Fibroblast of lung (primary cell): ENCODE data around the gene RNF212. TPM values are rescaled to one million over a fixed set of nuclear protein-coding genes. Genes with fewer than 3 reads are reported as not detected.
A peak's percentile ranks its signal among the peaks of the same experiment; 100 is the strongest.

Experiments used
- DNase-seq, 2 donors: peaks; one replicate each; pipeline versions ENCODE4 v3.0.0 to v3.0.0-alpha.2; 2010; ENCODE audit warnings: low read depth in 2 of 2
- H2AFZ ChIP-seq: 2 replicates; pipeline ENCODE4 v1.5.1; 2012; ENCODE audit warnings: low read length, control low read depth, inconsistent platforms
- H3K27ac ChIP-seq: 2 replicates; pipeline ENCODE4 v1.5.1; 2011; ENCODE audit warnings: low read length, control low read depth; ENCODE audit not compliant: insufficient read depth
- H3K27me3 ChIP-seq: 2 replicates; pipeline ENCODE4 v1.5.1; 2011; ENCODE audit warnings: mild to moderate bottlenecking, low read length; ENCODE audit not compliant: control insufficient read depth, insufficient read depth
- H3K36me3 ChIP-seq: 2 replicates; pipeline ENCODE4 v1.5.1; 2011; ENCODE audit warnings: low read length; ENCODE audit not compliant: control insufficient read depth, insufficient read depth
- H3K4me1 ChIP-seq: 2 replicates; pipeline ENCODE4 v1.5.1; 2011; ENCODE audit warnings: low read length; ENCODE audit not compliant: control insufficient read depth, insufficient read depth; ENCODE audit errors: extremely low read depth
- H3K4me2 ChIP-seq: 2 replicates; pipeline ENCODE4 v1.5.1; 2011; ENCODE audit warnings: low read length, control low read depth; ENCODE audit not compliant: insufficient read depth; ENCODE audit errors: extremely low read depth
- H3K4me3 ChIP-seq, 4 experiments: fragments of 200-600 bp in 1 of 4; sonication (generic) in 1 of 4; replicated peaks in 1 of 4; 2 replicates each; pipeline ENCODE4 v1.5.1; 2011 to 2016; ENCODE audit warnings: low read length in 4 of 4, low read depth in 3 of 4, mild to moderate bottlenecking in 3 of 4, control low read depth in 2 of 4, inconsistent platforms in 1 of 4, mixed read lengths in 1 of 4; ENCODE audit not compliant: insufficient read depth in 1 of 4; ENCODE audit errors: control extremely low read depth in 1 of 4
- H3K79me2 ChIP-seq: 2 replicates; pipeline ENCODE4 v1.5.1; 2012; ENCODE audit warnings: mild to moderate bottlenecking, low read length, inconsistent platforms; ENCODE audit not compliant: control insufficient read depth, insufficient read depth
- H3K9ac ChIP-seq: 2 replicates; pipeline ENCODE4 v1.5.1; 2011; ENCODE audit warnings: mild to moderate bottlenecking, low read length, control low read depth; ENCODE audit not compliant: insufficient read depth
- H3K9me3 ChIP-seq: 2 replicates; pipeline ENCODE4 v1.5.1; 2012; ENCODE audit warnings: low read depth, low read length; ENCODE audit not compliant: control insufficient read depth, insufficient read depth
- H4K20me1 ChIP-seq: 2 replicates; pipeline ENCODE4 v1.5.1; 2011; ENCODE audit warnings: low read length; ENCODE audit not compliant: control insufficient read depth, insufficient read depth; ENCODE audit errors: extremely low read depth
- CTCF ChIP-seq, 2 donors: IDR thresholded peaks in 1 of 2; conservative IDR thresholded peaks in 1 of 2; 1 replicate in 1 of 2; 2 replicates in 1 of 2; pipeline ENCODE4 v1.5.1; 2011 to 2012; ENCODE audit warnings: low read length in 2 of 2, control low read depth in 1 of 2, inconsistent platforms in 1 of 2, low read depth in 1 of 2, mild to moderate bottlenecking in 1 of 2
- EZH2 ChIP-seq: IDR thresholded peaks from 2 replicates; pipeline ENCODE4 v1.5.1; 2012; ENCODE audit warnings: low read length, control low read depth, mild to moderate bottlenecking; ENCODE audit errors: missing control alignments
- polyA plus RNA-seq, 2 donors: library from polyadenylated mRNA; depleted of rRNA in 1 of 2; stranded (reverse) in 1 of 2; unstranded in 1 of 2; fragments of >200 nt; gene quantifications; 2 replicates each; pipeline ENCODE4 v1.2.1, GENCODE V29; 2011 to 2012; ENCODE audit warnings: missing spikeins in 1 of 2
- total RNA-seq: library from RNA; depleted of rRNA; stranded (reverse); fragments of >200 nt; gene quantifications from 2 replicates; pipeline ENCODE4 v1.2.1, GENCODE V29; 2014

RNF212 gene
- total and polyA plus RNA-seq, 2 donors (not counting 1 experiment from before 2014, with no cell fraction given): 0.66 to 1.6 TPM

- Histone ChIP-seq H3K4me3 (no peak overlapping the region), H3K4me2 (no peak overlapping the region), H3K36me3 (no peaks in the 10 kb centered on the region), H4K20me1 (no peaks in the 10 kb centered on the region), H3K9me3 (no peaks in the 10 kb centered on the region), H3K27ac (no peak overlapping the region), H3K4me1 (no peaks in the 10 kb centered on the region), H3K79me2 (no peaks in the 10 kb centered on the region), H3K9ac (no peak overlapping the region), H2AFZ (no peak overlapping the region), H3K27me3 (peaks cover 2% of the 10 kb centered on the region)
- no peak for TF ChIP-seq CTCF (conservative IDR thresholded peaks at IDR 0.05 in 1 of 2, IDR thresholded peaks at IDR 0.05 in 1 of 2; ENCODE audit: low read depth in 1 of 2, low read length in 2 of 2)
- TF ChIP-seq EZH2: no peak
- peak; percentile 38 to 66 for DNase-seq
Observed at GRCh38 chr4:1081689-1082040, 31.7 kb downstream of the RNF212 start.

GRCh38 chr4:1080961-1081688 is 32.2 kb downstream of the RNF212 start:
- no peak overlapping the region for H2AFZ ChIP-seq
- H3K79me2 ChIP-seq: no peaks in the 10 kb centered on the region
- H3K4me3 ChIP-seq: no peak overlapping the region
- peaks cover 2% of the 10 kb centered on the region for H3K27me3 ChIP-seq
- H4K20me1 ChIP-seq: no peaks in the 10 kb centered on the region
- TF ChIP-seq EZH2 (no peak), CTCF (conservative IDR thresholded peaks at IDR 0.05 in 1 of 2, IDR thresholded peaks at IDR 0.05 in 1 of 2; ENCODE audit: low read depth in 1 of 2, low read length in 2 of 2) (no peak)
- no peak overlapping the region for H3K4me2 ChIP-seq
- peak; percentile 54 to 72 for DNase-seq
- no peaks in the 10 kb centered on the region for H3K4me1 ChIP-seq
- no peak overlapping the region for H3K9ac ChIP-seq
- no peak overlapping the region for H3K27ac ChIP-seq
- H3K9me3 ChIP-seq: no peaks in the 10 kb centered on the region
- H3K36me3 ChIP-seq: no peaks in the 10 kb centered on the region

- Histone ChIP-seq H2AFZ (no peak overlapping the region), H4K20me1 (no peaks in the 10 kb centered on the region), H3K9me3 (no peaks in the 10 kb centered on the region), H3K36me3 (no peaks in the 10 kb centered on the region), H3K27ac (no peak overlapping the region), H3K9ac (no peak overlapping the region), H3K79me2 (no peaks in the 10 kb centered on the region), H3K4me2 (no peak overlapping the region), H3K4me3 (no peak overlapping the region), H3K4me1 (no peaks in the 10 kb centered on the region), H3K27me3 (peaks cover 2% of the 10 kb centered on the region)
- DNase-seq: no peak
- TF ChIP-seq CTCF (conservative IDR thresholded peaks at IDR 0.05 in 1 of 2, IDR thresholded peaks at IDR 0.05 in 1 of 2; ENCODE audit: low read depth in 1 of 2, low read length in 2 of 2) (no peak), EZH2 (no peak)
Observed at GRCh38 chr4:1080432-1080831, 32.9 kb downstream of the RNF212 start.
